Type B pancreatic cell (in vitro differentiated cells): ENCODE measurements around the gene TNKS2. TPM values are rescaled to one million over a fixed set of nuclear protein-coding genes. Genes with fewer than 3 reads are reported as not detected.

Experiments
- DNase-seq: peaks from one replicate; pipeline ENCODE4 v3.0.0; 2021; ENCODE audit warnings: mixed read lengths; ENCODE audit not compliant: unreplicated experiment; ENCODE audit errors: extremely low spot score
- H3K27ac Mint-ChIP-seq: 2 replicates; pipeline ENCODE4 v1.8.0; 2021; ENCODE audit warnings: mild to moderate bottlenecking, mixed read lengths
- H3K27me3 Mint-ChIP-seq: 2 replicates; pipeline ENCODE4 v1.8.0; 2021; ENCODE audit warnings: mixed read lengths
- H3K36me3 Mint-ChIP-seq: 2 replicates; pipeline ENCODE4 v1.8.0; 2021; ENCODE audit warnings: mixed read lengths
- H3K4me1 Mint-ChIP-seq: one replicate; pipeline ENCODE4 v1.8.0; 2021; ENCODE audit warnings: mixed read lengths; ENCODE audit not compliant: unreplicated experiment
- H3K4me3 Mint-ChIP-seq: 2 replicates; pipeline ENCODE4 v1.8.0; 2021; ENCODE audit warnings: mild to moderate bottlenecking, mixed read lengths
- H3K9me3 Mint-ChIP-seq: 2 replicates; pipeline ENCODE4 v1.8.0; 2021; ENCODE audit warnings: mixed read lengths
- CTCF ChIP-seq: fragments of 200-600 bp; sonication (generic); conservative IDR thresholded peaks from 2 replicates; pipeline ENCODE4 v1.5.0; 2021; ENCODE audit warnings: antibody characterized with exemption, mild to moderate bottlenecking
- total RNA-seq: library from RNA; stranded (reverse); gene quantifications from 2 replicates; pipeline ENCODE4 v1.2.1, GENCODE V29; 2021; ENCODE audit warnings: low replicate concordance

Gene TNKS2
- total RNA-seq, 1 donor from 2014 or later: 47.3 TPM

GRCh38 chr10:91879515-91880170 is 81.4 kb downstream of the TNKS2 start:
- no peaks in the 10 kb centered on the region for H3K27me3 Mint-ChIP-seq
- no peaks in the 10 kb centered on the region for H3K9me3 Mint-ChIP-seq
- no peaks in the 10 kb centered on the region for H3K36me3 Mint-ChIP-seq
- DNase-seq: no peak
- peak overlapping the region; percentile 71 for H3K27ac Mint-ChIP-seq
- TF ChIP-seq CTCF: no peak
- H3K4me3 Mint-ChIP-seq: no peak overlapping the region
- H3K4me1 Mint-ChIP-seq: peaks cover 32% of the 10 kb centered on the region

- no peak for DNase-seq
- H3K36me3 Mint-ChIP-seq: no peaks in the 10 kb centered on the region
- H3K27me3 Mint-ChIP-seq: no peaks in the 10 kb centered on the region
- peak overlapping the region; percentile 71 for H3K27ac Mint-ChIP-seq
- H3K4me1 Mint-ChIP-seq: peaks cover 34% of the 10 kb centered on the region
- peak; percentile 55 for TF ChIP-seq CTCF
- H3K4me3 Mint-ChIP-seq: peak overlapping the region; percentile 44
- H3K9me3 Mint-ChIP-seq: no peaks in the 10 kb centered on the region
Measured at GRCh38 chr10:91880310-91880709, 82.1 kb downstream of the TNKS2 start.

- no peak for DNase-seq
- peak overlapping the region; percentile 94 for H3K27ac Mint-ChIP-seq
Measured at GRCh38 chr10:91883549-91884444, 85.6 kb downstream of the TNKS2 start.

GRCh38 chr10:91884536-91884935 is 86.3 kb downstream of the TNKS2 start:
- DNase-seq: no peak
- Mint-ChIP-seq H3K36me3 (no peaks in the 10 kb centered on the region), H3K4me1 (peaks cover 46% of the 10 kb centered on the region), H3K27me3 (no peaks in the 10 kb centered on the region), H3K4me3 (peak overlapping the region; percentile 77), H3K27ac (peak overlapping the region; percentile 94), H3K9me3 (no peaks in the 10 kb centered on the region)
- TF ChIP-seq CTCF: no peak

More at GRCh38 chr10:91883549-91884444, 85.6 kb downstream of the TNKS2 start:
- H3K4me1 Mint-ChIP-seq: peaks cover 51% of the 10 kb centered on the region
- H3K9me3 Mint-ChIP-seq: no peaks in the 10 kb centered on the region
- H3K36me3 Mint-ChIP-seq: no peaks in the 10 kb centered on the region
- TF ChIP-seq CTCF: no peak
- H3K27me3 Mint-ChIP-seq: no peaks in the 10 kb centered on the region
- peak overlapping the region; percentile 77 for H3K4me3 Mint-ChIP-seq

GRCh38 chr10:91885362-91886079 is 87.3 kb downstream of the TNKS2 start:
- peaks cover 36% of the 10 kb centered on the region for H3K4me1 Mint-ChIP-seq
- TF ChIP-seq CTCF: no peak
- H3K36me3 Mint-ChIP-seq: no peaks in the 10 kb centered on the region
- H3K9me3 Mint-ChIP-seq: no peaks in the 10 kb centered on the region
- DNase-seq: no peak
- H3K4me3 Mint-ChIP-seq: peak overlapping the region; percentile 53
- no peaks in the 10 kb centered on the region for H3K27me3 Mint-ChIP-seq
- peak overlapping the region; percentile 94 for H3K27ac Mint-ChIP-seq
